ENCODE data around the gene KIF16B.

- TF ChIP-seq CTCF (conservative IDR thresholded peaks at IDR 0.05; ENCODE audit: low read depth, low read length) (no peak), EZH2 (IDR thresholded peaks at IDR 0.05; ENCODE audit: borderline replicate concordance, low read depth, low read length, poor library complexity, severe bottlenecking) (no peak)
Measured at GRCh38 chr20:16477632-16478031, 95.6 kb downstream of the KIF16B start.
